Measurements from ENCODE around the gene TMEM259. TPM values are rescaled to one million over a fixed set of nuclear protein-coding genes. Genes with fewer than 3 reads are reported as not detected.

Gene TMEM259
- total and polyA plus RNA-seq, 2 of the 13 experiments (the other 11 are each of a cell fraction or from before 2014, with no cell fraction given): 64.7 to 164 TPM

DNA sequence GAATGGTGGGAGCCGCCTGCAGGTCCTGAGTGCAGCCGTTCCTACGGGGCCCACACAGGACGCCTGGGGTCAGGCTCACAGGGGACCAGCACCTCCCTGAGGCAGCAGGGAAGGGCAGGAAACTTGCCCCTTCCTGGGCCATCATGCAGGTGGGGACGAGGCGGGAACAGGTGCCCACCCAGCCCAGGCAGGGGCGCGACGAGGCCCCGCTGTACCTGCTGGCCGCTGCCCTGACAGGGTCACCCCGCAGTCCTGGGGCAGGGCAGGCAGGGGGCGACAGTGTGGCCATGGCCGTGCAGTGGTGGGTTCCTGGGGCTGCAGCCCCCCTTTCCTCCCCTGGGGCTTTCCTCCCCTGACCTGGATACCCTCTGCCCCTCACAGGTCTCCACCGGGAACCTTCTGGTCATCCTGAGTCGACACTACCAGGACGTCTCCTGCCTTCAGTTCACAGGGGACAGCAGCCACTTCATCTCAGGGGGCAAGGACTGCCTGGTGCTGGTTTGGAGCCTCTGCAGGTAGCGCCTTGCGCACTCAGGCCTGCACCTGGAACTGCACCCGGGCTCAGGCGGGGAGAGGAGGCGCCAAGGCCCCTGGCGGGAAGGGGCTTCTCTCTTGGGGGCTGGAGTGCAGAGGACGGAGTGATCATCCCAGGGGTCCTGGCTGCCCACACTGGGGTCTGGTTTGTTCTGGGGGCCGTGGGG is 31.4 kb downstream of the TMEM259 start (continued):
- TF ChIP-seq PAF1 (CRISPR knock-in tag; IDR thresholded peaks at IDR 0.05): no peak
- TF ChIP-seq, protein P1, sequence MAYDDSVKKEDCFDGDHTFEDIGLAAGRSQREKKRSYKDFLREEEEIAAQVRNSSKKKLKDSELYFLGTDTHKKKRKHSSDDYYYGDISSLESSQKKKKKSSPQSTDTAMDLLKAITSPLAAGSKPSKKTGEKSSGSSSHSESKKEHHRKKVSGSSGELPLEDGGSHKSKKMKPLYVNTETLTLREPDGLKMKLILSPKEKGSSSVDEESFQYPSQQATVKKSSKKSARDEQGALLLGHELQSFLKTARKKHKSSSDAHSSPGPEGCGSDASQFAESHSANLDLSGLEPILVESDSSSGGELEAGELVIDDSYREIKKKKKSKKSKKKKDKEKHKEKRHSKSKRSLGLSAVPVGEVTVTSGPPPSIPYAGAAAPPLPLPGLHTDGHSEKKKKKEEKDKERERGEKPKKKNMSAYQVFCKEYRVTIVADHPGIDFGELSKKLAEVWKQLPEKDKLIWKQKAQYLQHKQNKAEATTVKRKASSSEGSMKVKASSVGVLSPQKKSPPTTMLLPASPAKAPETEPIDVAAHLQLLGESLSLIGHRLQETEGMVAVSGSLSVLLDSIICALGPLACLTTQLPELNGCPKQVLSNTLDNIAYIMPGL (CRISPR knock-in tag; IDR thresholded peaks at IDR 0.05; ENCODE audit: borderline replicate concordance in 1 of 2, low read depth in 1 of 2): 0 out of 4 replicates have a peak, but pooled peaks of 1 of the 2 experiments have one; percentile 16
- TF ChIP-seq RBM22 (optimal IDR thresholded peaks at IDR 0.05; ENCODE audit: low read length): peak; percentile 22
- no peak for TF ChIP-seq POLR2AphosphoS2 (IDR thresholded peaks at IDR 0.05; ENCODE audit: low read depth, low read length)
- TF ChIP-seq, protein P2, sequence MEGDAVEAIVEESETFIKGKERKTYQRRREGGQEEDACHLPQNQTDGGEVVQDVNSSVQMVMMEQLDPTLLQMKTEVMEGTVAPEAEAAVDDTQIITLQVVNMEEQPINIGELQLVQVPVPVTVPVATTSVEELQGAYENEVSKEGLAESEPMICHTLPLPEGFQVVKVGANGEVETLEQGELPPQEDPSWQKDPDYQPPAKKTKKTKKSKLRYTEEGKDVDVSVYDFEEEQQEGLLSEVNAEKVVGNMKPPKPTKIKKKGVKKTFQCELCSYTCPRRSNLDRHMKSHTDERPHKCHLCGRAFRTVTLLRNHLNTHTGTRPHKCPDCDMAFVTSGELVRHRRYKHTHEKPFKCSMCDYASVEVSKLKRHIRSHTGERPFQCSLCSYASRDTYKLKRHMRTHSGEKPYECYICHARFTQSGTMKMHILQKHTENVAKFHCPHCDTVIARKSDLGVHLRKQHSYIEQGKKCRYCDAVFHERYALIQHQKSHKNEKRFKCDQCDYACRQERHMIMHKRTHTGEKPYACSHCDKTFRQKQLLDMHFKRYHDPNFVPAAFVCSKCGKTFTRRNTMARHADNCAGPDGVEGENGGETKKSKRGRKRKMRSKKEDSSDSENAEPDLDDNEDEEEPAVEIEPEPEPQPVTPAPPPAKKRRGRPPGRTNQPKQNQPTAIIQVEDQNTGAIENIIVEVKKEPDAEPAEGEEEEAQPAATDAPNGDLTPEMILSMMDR (CRISPR knock-in tag; IDR thresholded peaks at IDR 0.05): peak; percentile 49
- TF ChIP-seq YEATS4 (CRISPR knock-in tag; IDR thresholded peaks at IDR 0.05; ENCODE audit: borderline replicate concordance): no peak
- no peak for TF ChIP-seq ZFP41 (CRISPR knock-in tag; IDR thresholded peaks at IDR 0.05; ENCODE audit: borderline replicate concordance)
- no peak for TF ChIP-seq BRD4 (CRISPR knock-in tag; IDR thresholded peaks at IDR 0.05)

DNA sequence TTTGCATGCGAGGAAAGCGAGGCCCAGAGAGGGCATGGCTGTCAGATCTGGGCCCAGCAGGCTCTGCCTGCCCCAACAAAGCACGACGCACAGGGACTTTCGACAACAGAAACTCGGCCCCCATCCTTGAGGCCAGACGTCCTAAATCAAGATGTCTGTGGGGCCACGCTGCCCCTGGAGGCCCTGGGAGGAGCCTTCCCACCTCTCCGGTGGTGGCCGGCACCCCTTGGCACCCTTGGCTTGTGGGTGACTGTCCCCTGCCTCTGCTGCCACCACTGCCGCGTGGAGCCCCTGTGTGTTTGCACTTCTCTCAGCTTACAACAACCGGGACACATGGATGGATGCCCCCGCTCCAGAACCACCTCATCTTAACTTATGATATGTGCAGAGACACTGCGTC is 32.4 kb downstream of the TMEM259 start:
- 93% methylated on average over 11 of the region's 15 CpGs for WGBS (ENCODE audit: low lambda C conversion rate)
- Histone ChIP-seq H3K36me3 (replicated peaks in 1 of 2; ENCODE audit: control insufficient read depth in 1 of 2, insufficient read depth in 2 of 2, low read length in 2 of 2) (peaks cover 22 to 46% of the 10 kb centered on the region in 2 experiments), H3K79me2 (ENCODE audit: insufficient read depth, low read length) (peaks cover 14% of the 10 kb centered on the region), H3K4me1 (ENCODE audit: insufficient read depth, low read length) (peaks cover 32% of the 10 kb centered on the region), H3K9ac (ENCODE audit: insufficient read depth, low read depth, low read length) (no peak overlapping the region), H3K9me3 (ENCODE audit: low read length) (no peaks in the 10 kb centered on the region), H3K27ac (ENCODE audit: extremely low read length, insufficient read depth, low read length) (no peak overlapping the region), H4K20me1 (ENCODE audit: insufficient read depth, low read length) (peaks cover 6% of the 10 kb centered on the region; the same call in 1 of the 2 replicates), H2AFZ (ENCODE audit: low read length) (no peak overlapping the region), H3K27me3 (ENCODE audit: control insufficient read depth in 1 of 2, insufficient read depth in 2 of 2, low read length in 2 of 2) (no peaks in the 10 kb centered on the region), H3K4me2 (ENCODE audit: low read depth, low read length) (no peak overlapping the region), H3K4me3 (replicated peaks in 1 of 3; ENCODE audit: insufficient read depth in 1 of 3, low read depth in 2 of 3, low read length in 3 of 3) (no peak overlapping the region)
- no TSS peak for BruUV-seq (replicated peaks)
- DNase-seq (ENCODE audit: low spot score) (no peak), FAIRE-seq (no peak), ATAC-seq (no peak)
- ChIA-PET CTCF (ENCODE audit: low intra/inter-chr PET ratio, low total read pairs) (no interaction called here), POLR2A (no interaction called here)
- in situ Hi-C loops (cut with HindIII; ENCODE audit: extremely low pct_ligation_motif_present, low pct_unique_long_range_greater_than_20kb) (loop anchor here (10.0 kb wide), 2 partner anchors 124 to 224 kb away; no protein-coding TSS in a partner anchor), intact Hi-C loops (cut with micrococcal nuclease; ENCODE audit: unreplicated experiment) (no loop called here)
- TF ChIP-seq ZNF572 (CRISPR knock-in tag; IDR thresholded peaks at IDR 0.05) (no peak), ZNF530 (CRISPR knock-in tag; IDR thresholded peaks at IDR 0.05; ENCODE audit: low read depth) (no peak), MEF2D (CRISPR knock-in tag; IDR thresholded peaks at IDR 0.05) (no peak), ZNF768 (CRISPR knock-in tag; IDR thresholded peaks at IDR 0.05) (peak; percentile 26; the same call in 1 of the 2 replicates), ZFP36 (IDR thresholded peaks at IDR 0.05; ENCODE audit: borderline replicate concordance, low read depth, low read length, partially characterized antibody) (no peak), ZFP82 (CRISPR knock-in tag; IDR thresholded peaks at IDR 0.05; ENCODE audit: borderline replicate concordance) (no peak), HOXA7 (CRISPR knock-in tag; IDR thresholded peaks at IDR 0.05) (no peak), NR2F1 (CRISPR knock-in tag; IDR thresholded peaks at IDR 0.05) (no peak)

Data from HepG2 (cell line).